ENCODE measurements around the gene KCNN3.

DNA sequence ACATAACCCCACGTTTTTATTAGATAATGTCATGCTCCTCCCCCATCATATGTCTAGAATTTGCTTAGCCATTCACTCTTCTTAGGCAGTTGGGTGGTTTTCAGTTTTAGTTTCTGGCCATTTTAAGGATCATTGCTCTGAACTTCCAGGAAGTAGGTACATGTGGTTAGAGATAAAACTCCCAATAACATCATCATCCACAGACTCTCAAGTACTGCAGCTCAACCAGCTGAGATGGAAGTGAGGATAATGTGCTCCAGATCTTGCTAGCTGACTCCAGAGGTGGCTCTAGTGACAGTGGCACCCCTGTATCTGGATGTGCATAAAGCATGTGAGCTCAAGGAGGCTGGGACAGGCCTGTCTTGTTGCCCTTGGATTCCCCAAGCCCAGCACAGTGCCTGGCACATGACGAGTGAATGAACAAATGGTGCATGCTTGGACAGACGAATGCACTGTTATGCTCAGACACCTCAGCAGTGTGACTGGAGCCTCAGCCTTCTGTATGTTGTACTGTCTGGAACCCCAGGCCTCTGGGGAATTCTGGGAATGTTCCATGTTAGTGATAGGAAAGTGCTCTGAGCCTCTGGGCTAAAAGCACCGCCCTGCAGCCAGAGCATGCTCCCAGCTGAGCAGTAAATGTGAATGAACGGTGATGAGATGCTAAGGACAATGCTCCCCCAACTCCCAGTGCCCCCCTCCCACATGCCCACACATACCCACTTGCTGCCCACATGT is 16.4 kb upstream of the KCNN3 start:
- TF ChIP-seq, protein P1, sequence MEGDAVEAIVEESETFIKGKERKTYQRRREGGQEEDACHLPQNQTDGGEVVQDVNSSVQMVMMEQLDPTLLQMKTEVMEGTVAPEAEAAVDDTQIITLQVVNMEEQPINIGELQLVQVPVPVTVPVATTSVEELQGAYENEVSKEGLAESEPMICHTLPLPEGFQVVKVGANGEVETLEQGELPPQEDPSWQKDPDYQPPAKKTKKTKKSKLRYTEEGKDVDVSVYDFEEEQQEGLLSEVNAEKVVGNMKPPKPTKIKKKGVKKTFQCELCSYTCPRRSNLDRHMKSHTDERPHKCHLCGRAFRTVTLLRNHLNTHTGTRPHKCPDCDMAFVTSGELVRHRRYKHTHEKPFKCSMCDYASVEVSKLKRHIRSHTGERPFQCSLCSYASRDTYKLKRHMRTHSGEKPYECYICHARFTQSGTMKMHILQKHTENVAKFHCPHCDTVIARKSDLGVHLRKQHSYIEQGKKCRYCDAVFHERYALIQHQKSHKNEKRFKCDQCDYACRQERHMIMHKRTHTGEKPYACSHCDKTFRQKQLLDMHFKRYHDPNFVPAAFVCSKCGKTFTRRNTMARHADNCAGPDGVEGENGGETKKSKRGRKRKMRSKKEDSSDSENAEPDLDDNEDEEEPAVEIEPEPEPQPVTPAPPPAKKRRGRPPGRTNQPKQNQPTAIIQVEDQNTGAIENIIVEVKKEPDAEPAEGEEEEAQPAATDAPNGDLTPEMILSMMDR (IDR thresholded peaks at IDR 0.05): no peak
- TF ChIP-seq EP300 (IDR thresholded peaks at IDR 0.05) (no peak), POLR2AphosphoS5 (IDR thresholded peaks at IDR 0.05) (no peak), POLR2A (IDR thresholded peaks at IDR 0.05) (no peak)
